HG02588 (cell line): ENCODE data around the gene SLC2A4RG.

Source experiments
- ATAC-seq: cut with Tn5 transposase; IDR thresholded peaks from one replicate; pipeline ENCODE4 v1.9.1; 2021; ENCODE audit warnings: mild to moderate bottlenecking, moderate library complexity; ENCODE audit not compliant: unreplicated experiment

The SLC2A4RG gene

GRCh38 chr20:63740627-63741353 is 1.2 kb downstream of the SLC2A4RG start:
- ATAC-seq, result no peak

- no peak for ATAC-seq
Measured at GRCh38 chr20:63741354-63741675, 1.7 kb downstream of the SLC2A4RG start.

- no peak for ATAC-seq
Measured at GRCh38 chr20:63741676-63742380, 2.3 kb downstream of the SLC2A4RG start.

GRCh38 chr20:63742381-63743024 is 2.9 kb downstream of the SLC2A4RG start:
- ATAC-seq, result no peak

GRCh38 chr20:63743210-63743970 is 3.8 kb downstream of the SLC2A4RG start:
- ATAC-seq, result no peak

GRCh38 chr20:63744158-63744557 is 4.6 kb downstream of the SLC2A4RG start:
- ATAC-seq, result no peak

GRCh38 chr20:63744574-63745423 is 5.2 kb downstream of the SLC2A4RG start:
- ATAC-seq, result no peak

- no peak for ATAC-seq
Measured at GRCh38 chr20:63745424-63745805, 5.8 kb downstream of the SLC2A4RG start.

- ATAC-seq, result no peak
Measured at GRCh38 chr20:63745961-63746731, 6.6 kb downstream of the SLC2A4RG start.

- ATAC-seq, result no peak
Measured at GRCh38 chr20:63746751-63747315, 7.3 kb downstream of the SLC2A4RG start.

GRCh38 chr20:63747622-63748069 is 8.1 kb downstream of the SLC2A4RG start:
- ATAC-seq, result no peak

GRCh38 chr20:63748070-63748933 is 8.7 kb downstream of the SLC2A4RG start:
- no peak for ATAC-seq

GRCh38 chr20:63748934-63749270 is 9.3 kb downstream of the SLC2A4RG start:
- ATAC-seq, result no peak

- no peak for ATAC-seq
Measured at GRCh38 chr20:63749597-63750508, 10.3 kb downstream of the SLC2A4RG start.

- no peak for ATAC-seq
Measured at GRCh38 chr20:63750807-63751470, 11.4 kb downstream of the SLC2A4RG start.

- no peak for ATAC-seq
Measured at GRCh38 chr20:63751471-63752271, 12.1 kb downstream of the SLC2A4RG start.
